Panc1 (cell line): ENCODE data around the gene PRRT1. TPM values are rescaled to one million over a fixed set of nuclear protein-coding genes. Genes with fewer than 3 reads are reported as not detected.

Experiments used
- ATAC-seq: fragments of 200-7000 bp; cut with Tn5 transposase; 2 replicates; pipeline ENCODE4 v1.9.1; 2020; ENCODE audit warnings: mild to moderate bottlenecking, moderate library complexity
- BruUV-seq: library from RNA; stranded (reverse); fragments of 400-500 nt; replicated peaks from 2 replicates; lab custom pipeline; 2021; lab: Mats Ljungman, UMichigan
- CTCF ChIA-PET: fragments of 300-600 bp; sonication (Branson Sonifier 250); formaldehyde crosslinking; loops from one replicate; lab custom pipeline; 2022; ENCODE audit warnings: antibody characterized with exemption; lab: Charles Lee
- POLR2A ChIA-PET: fragments of 300-600 bp; sonication (Branson Sonifier 250); formaldehyde crosslinking; loops from one replicate; lab custom pipeline; 2022; ENCODE audit warnings: antibody characterized with exemption; lab: Charles Lee
- DNase-seq: peaks from one replicate; pipeline ENCODE4 v3.0.0-alpha.2; 2010; ENCODE audit warnings: low read depth, low spot score
- H3K27ac ChIP-seq: 2 replicates; pipeline ENCODE4 v1.5.1; 2011; ENCODE audit warnings: mild to moderate bottlenecking, low read length, inconsistent platforms
- H3K27me3 ChIP-seq: fragments of 200-500 bp; sonication (Bioruptor generic); 2 replicates; pipeline ENCODE4 v1.6.0; 2014; ENCODE audit warnings: low read length, inconsistent platforms; ENCODE audit not compliant: control insufficient read depth, insufficient read depth
- H3K36me3 ChIP-seq: fragments of 200-500 bp; sonication (Bioruptor generic); 2 replicates; pipeline ENCODE4 v1.5.1; 2014; ENCODE audit warnings: inconsistent platforms, mild to moderate bottlenecking, low read length, moderate library complexity; ENCODE audit not compliant: control insufficient read depth, insufficient read depth
- H3K4me1 ChIP-seq: 2 replicates; pipeline ENCODE4 v1.5.1; 2011; ENCODE audit warnings: inconsistent platforms, mild to moderate bottlenecking, low read length, moderate library complexity; ENCODE audit not compliant: control insufficient read depth, insufficient read depth
- H3K4me3 ChIP-seq, 2 experiments: 2 replicates each; pipeline ENCODE4 v1.5.1; 2011 to 2012; ENCODE audit warnings: low read depth in 2 of 2, low read length in 2 of 2, mild to moderate bottlenecking in 2 of 2, inconsistent platforms in 1 of 2, moderate library complexity in 1 of 2
- H3K9me3 ChIP-seq: fragments of 200-500 bp; sonication (Bioruptor generic); 2 replicates; pipeline ENCODE4 v1.5.1; 2014; ENCODE audit warnings: low read depth, mild to moderate bottlenecking, inconsistent platforms, low read length, moderate library complexity; ENCODE audit not compliant: control insufficient read depth, insufficient read depth
- POLR2AphosphoS5 ChIP-seq: IDR thresholded peaks from 2 replicates; pipeline ENCODE4 v1.6.1; 2012; ENCODE audit warnings: mild to moderate bottlenecking, low read depth, low read length, moderate library complexity
- SIN3A ChIP-seq: IDR thresholded peaks from 2 replicates; pipeline ENCODE4 v1.6.1; 2012; ENCODE audit warnings: low read depth, mild to moderate bottlenecking, low read length, moderate library complexity, borderline replicate concordance; ENCODE audit not compliant: insufficient read depth
- TCF7L2 ChIP-seq: IDR thresholded peaks from 2 replicates; pipeline ENCODE4 v1.6.1; 2011; ENCODE audit warnings: mild to moderate bottlenecking, low read depth, low read length, inconsistent platforms
- in situ Hi-C: cut with HindIII; loops from 2 replicates; pipeline ENCODE4 v1.10.0; 2016; ENCODE audit warnings: low sequenced_read_pairs, low pct_unique_long_range_greater_than_20kb
- intact Hi-C: fragments of 100-400 bp; cut with micrococcal nuclease; formaldehyde crosslinking; loops from one replicate; pipeline ENCODE4 v1.10.0; 2022; ENCODE audit not compliant: unreplicated experiment
- total RNA-seq: library from RNA; stranded (reverse); gene quantifications from one replicate; pipeline ENCODE4 v1.2.1, GENCODE V29; 2021; ENCODE audit not compliant: unreplicated experiment
- TF ChIP-seq, protein P1 (sequence below): fragments of 450-650 bp; IDR thresholded peaks from 2 replicates; pipeline ENCODE4 v1.5.1; 2017; ENCODE audit warnings: mild to moderate bottlenecking
- TF ChIP-seq, protein P2 (sequence below), 2 experiments: IDR thresholded peaks; 2 replicates each; pipeline ENCODE4 v1.6.1; 2011 to 2012; ENCODE audit warnings: low read depth in 2 of 2, control low read depth in 1 of 2, low read length in 1 of 2, mild to moderate bottlenecking in 1 of 2, moderate library complexity in 1 of 2; ENCODE audit not compliant: insufficient read depth in 1 of 2

PRRT1 gene
- total RNA-seq, 1 experiment from 2014 or later: 1.3 TPM

- TF ChIP-seq SIN3A (no peak), TCF7L2 (no peak), POLR2AphosphoS5 (no peak)
- TF ChIP-seq, protein P1, sequence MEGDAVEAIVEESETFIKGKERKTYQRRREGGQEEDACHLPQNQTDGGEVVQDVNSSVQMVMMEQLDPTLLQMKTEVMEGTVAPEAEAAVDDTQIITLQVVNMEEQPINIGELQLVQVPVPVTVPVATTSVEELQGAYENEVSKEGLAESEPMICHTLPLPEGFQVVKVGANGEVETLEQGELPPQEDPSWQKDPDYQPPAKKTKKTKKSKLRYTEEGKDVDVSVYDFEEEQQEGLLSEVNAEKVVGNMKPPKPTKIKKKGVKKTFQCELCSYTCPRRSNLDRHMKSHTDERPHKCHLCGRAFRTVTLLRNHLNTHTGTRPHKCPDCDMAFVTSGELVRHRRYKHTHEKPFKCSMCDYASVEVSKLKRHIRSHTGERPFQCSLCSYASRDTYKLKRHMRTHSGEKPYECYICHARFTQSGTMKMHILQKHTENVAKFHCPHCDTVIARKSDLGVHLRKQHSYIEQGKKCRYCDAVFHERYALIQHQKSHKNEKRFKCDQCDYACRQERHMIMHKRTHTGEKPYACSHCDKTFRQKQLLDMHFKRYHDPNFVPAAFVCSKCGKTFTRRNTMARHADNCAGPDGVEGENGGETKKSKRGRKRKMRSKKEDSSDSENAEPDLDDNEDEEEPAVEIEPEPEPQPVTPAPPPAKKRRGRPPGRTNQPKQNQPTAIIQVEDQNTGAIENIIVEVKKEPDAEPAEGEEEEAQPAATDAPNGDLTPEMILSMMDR: no peak
- TF ChIP-seq, protein P2, sequence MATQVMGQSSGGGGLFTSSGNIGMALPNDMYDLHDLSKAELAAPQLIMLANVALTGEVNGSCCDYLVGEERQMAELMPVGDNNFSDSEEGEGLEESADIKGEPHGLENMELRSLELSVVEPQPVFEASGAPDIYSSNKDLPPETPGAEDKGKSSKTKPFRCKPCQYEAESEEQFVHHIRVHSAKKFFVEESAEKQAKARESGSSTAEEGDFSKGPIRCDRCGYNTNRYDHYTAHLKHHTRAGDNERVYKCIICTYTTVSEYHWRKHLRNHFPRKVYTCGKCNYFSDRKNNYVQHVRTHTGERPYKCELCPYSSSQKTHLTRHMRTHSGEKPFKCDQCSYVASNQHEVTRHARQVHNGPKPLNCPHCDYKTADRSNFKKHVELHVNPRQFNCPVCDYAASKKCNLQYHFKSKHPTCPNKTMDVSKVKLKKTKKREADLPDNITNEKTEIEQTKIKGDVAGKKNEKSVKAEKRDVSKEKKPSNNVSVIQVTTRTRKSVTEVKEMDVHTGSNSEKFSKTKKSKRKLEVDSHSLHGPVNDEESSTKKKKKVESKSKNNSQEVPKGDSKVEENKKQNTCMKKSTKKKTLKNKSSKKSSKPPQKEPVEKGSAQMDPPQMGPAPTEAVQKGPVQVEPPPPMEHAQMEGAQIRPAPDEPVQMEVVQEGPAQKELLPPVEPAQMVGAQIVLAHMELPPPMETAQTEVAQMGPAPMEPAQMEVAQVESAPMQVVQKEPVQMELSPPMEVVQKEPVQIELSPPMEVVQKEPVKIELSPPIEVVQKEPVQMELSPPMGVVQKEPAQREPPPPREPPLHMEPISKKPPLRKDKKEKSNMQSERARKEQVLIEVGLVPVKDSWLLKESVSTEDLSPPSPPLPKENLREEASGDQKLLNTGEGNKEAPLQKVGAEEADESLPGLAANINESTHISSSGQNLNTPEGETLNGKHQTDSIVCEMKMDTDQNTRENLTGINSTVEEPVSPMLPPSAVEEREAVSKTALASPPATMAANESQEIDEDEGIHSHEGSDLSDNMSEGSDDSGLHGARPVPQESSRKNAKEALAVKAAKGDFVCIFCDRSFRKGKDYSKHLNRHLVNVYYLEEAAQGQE (IDR thresholded peaks at IDR 0.05; ENCODE audit: insufficient read depth in 1 of 2, low read depth in 2 of 2, low read length in 1 of 2): no peak
- Histone ChIP-seq H3K27ac (no peak overlapping the region), H3K4me1 (peaks cover 3% of the 10 kb centered on the region; the same call in 1 of the 2 replicates), H3K27me3 (peaks cover 2% of the 10 kb centered on the region; the same call in 1 of the 2 replicates), H3K4me3 (no peak overlapping the region), H3K9me3 (no peaks in the 10 kb centered on the region), H3K36me3 (peaks cover under 1% of the 10 kb centered on the region; the same call in 1 of the 2 replicates)
- ATAC-seq: no peak
- BruUV-seq: no TSS peak
- in situ Hi-C loops (no loop called here), intact Hi-C loops (loop anchor here (10.0 kb wide), 1 partner anchor 82 kb away; the partner anchor contains the start of genes GPSM3 and PBX2)
- ChIA-PET POLR2A (no interaction called here), CTCF (no interaction called here)
- DNase-seq: no peak
Measured at GRCh38 chr6:32112431-32112980, 39.2 kb downstream of the PRRT1 start.

GRCh38 chr6:32111424-32112066 is 40.2 kb downstream of the PRRT1 start:
- CTCF ChIA-PET: no interaction called here
- intact Hi-C loops: loop anchor here (10.0 kb wide), 1 partner anchor 83 kb away; the partner anchor contains the start of genes GPSM3 and PBX2
- DNase-seq: no peak
- Histone ChIP-seq H3K27me3 (peaks cover 2% of the 10 kb centered on the region; the same call in 1 of the 2 replicates), H3K4me3 (no peak overlapping the region), H3K4me1 (peaks cover 4% of the 10 kb centered on the region; the same call in 1 of the 2 replicates), H3K27ac (no peak overlapping the region), H3K9me3 (no peaks in the 10 kb centered on the region), H3K36me3 (no peaks in the 10 kb centered on the region)
- no peak for TF ChIP-seq SIN3A
- TF ChIP-seq POLR2AphosphoS5: peak; percentile 36; the same call in 1 of the 2 replicates
- TF ChIP-seq, protein P2 (IDR thresholded peaks at IDR 0.05; ENCODE audit: insufficient read depth in 1 of 2, low read depth in 2 of 2, low read length in 1 of 2): no peak
- TF ChIP-seq, protein P1: no peak
- no peak for TF ChIP-seq TCF7L2
- no peak for ATAC-seq
- BruUV-seq: no TSS peak
- POLR2A ChIA-PET: interaction anchor here (0.6 kb wide), 1 partner anchor 19 kb away, joined by 3 read pairs; the partner anchor contains the start of gene FKBPL
- in situ Hi-C loops: no loop called here
